K562 (cell line): ENCODE measurements around the gene UBN2. TPM values are rescaled to one million over a fixed set of nuclear protein-coding genes. Genes with fewer than 3 reads are reported as not detected.

ENCODE experiments used
- ATAC-seq: fragments of 200-7000 bp; cut with Tn5 transposase; 3 replicates; pipeline ENCODE4 v1.9.1; 2020; ENCODE audit warnings: moderate library complexity
- BruUV-seq: library from RNA; stranded (reverse); fragments of 400-500 nt; replicated peaks from 2 replicates; lab custom pipeline; 2021; lab: Mats Ljungman, UMichigan
- CTCF ChIA-PET: fragments of 300-600 bp; formaldehyde crosslinking; extraction: SDS; loops from one replicate; lab custom pipeline; 2021; ENCODE audit warnings: low intra/inter-chr PET ratio; lab: Yijun Ruan, JAX
- POLR2A ChIA-PET: fragments of 300-600, 350-650 bp; sonication (Branson Sonifier 250); formaldehyde crosslinking; extraction: SDS; loops from one replicate; lab custom pipeline; 2021; ENCODE audit warnings: antibody characterized with exemption, inconsistent platforms; lab: Yijun Ruan, JAX
- DNase-seq, 4 experiments: peaks; one replicate each; pipeline versions ENCODE4 v3.0.0 to v3.0.0-alpha.2; 2011 to 2018; ENCODE audit warnings: low spot score in 3 of 4, mixed read lengths in 3 of 4; ENCODE audit errors: extremely low read depth in 1 of 4
- FAIRE-seq: peaks from 2 replicates; lab custom pipeline; 2011; peaks lifted over from hg19 to GRCh38; lab: Jason Lieb, UNC
- H2AFZ ChIP-seq: 2 replicates; pipeline ENCODE4 v1.6.0; 2011; ENCODE audit warnings: low read depth, low read length, control low read depth, inconsistent platforms
- H3K27ac ChIP-seq: fragments of 200-600 bp; 3 replicates; pipeline ENCODE4 v1.8.0; 2011; ENCODE audit warnings: low read depth, mild to moderate bottlenecking, control low read depth, inconsistent platforms, low read length, moderate library complexity, mixed read lengths; ENCODE audit errors: extremely low read depth
- H3K27me3 ChIP-seq, 2 experiments: fragments of 300-600 bp in 1 of 2; 2 replicates in 1 of 2; 3 replicates in 1 of 2; pipeline versions ENCODE4 v1.6.0 to v1.8.0; 2011; ENCODE audit warnings: inconsistent platforms in 2 of 2, low read length in 2 of 2, mild to moderate bottlenecking in 1 of 2, mixed read lengths in 1 of 2, moderate library complexity in 1 of 2; ENCODE audit not compliant: control insufficient read depth in 2 of 2, insufficient read depth in 2 of 2
- H3K36me3 ChIP-seq: fragments of 300-600 bp; 3 replicates; pipeline ENCODE4 v1.8.0; 2011; ENCODE audit warnings: mild to moderate bottlenecking, low read length, inconsistent platforms; ENCODE audit not compliant: control insufficient read depth, insufficient read depth
- H3K4me1 ChIP-seq, 2 experiments: fragments of 200-600 bp in 1 of 2; replicated peaks in 1 of 2; 2 replicates in 1 of 2; 3 replicates in 1 of 2; pipeline versions ENCODE4 v1.5.1 to v1.8.0; 2011; ENCODE audit warnings: inconsistent platforms in 2 of 2, low read length in 2 of 2, mild to moderate bottlenecking in 1 of 2, mixed read lengths in 1 of 2, moderate library complexity in 1 of 2; ENCODE audit not compliant: control insufficient read depth in 2 of 2, insufficient read depth in 2 of 2
- H3K4me2 ChIP-seq: 2 replicates; pipeline ENCODE4 v1.6.1; 2011; ENCODE audit warnings: low read length, control low read depth, inconsistent platforms, mixed read lengths; ENCODE audit not compliant: insufficient read depth
- H3K4me3 ChIP-seq: fragments of 200-600 bp; sonication (generic), shearing (Covaris generic); 2 replicates; pipeline ENCODE4 v1.5.1; 2016; ENCODE audit warnings: control low read depth, inconsistent platforms
- H3K79me2 ChIP-seq: fragments of 200-600 bp; 3 replicates; pipeline ENCODE4 v1.8.0; 2011; ENCODE audit warnings: low read length, inconsistent platforms; ENCODE audit not compliant: control insufficient read depth, insufficient read depth
- H3K9ac ChIP-seq, 2 experiments: 2 replicates each; pipeline versions ENCODE4 v1.6.0 to v1.6.1; 2011; ENCODE audit warnings: low read depth in 2 of 2, low read length in 2 of 2, control low read depth in 1 of 2, inconsistent platforms in 1 of 2, mild to moderate bottlenecking in 1 of 2, mixed read lengths in 1 of 2; ENCODE audit not compliant: insufficient read depth in 1 of 2
- H3K9me1 ChIP-seq: one replicate; pipeline ENCODE4 v1.6.0; 2011; ENCODE audit warnings: inconsistent platforms, mild to moderate bottlenecking, low read length, moderate library complexity; ENCODE audit not compliant: control insufficient read depth, insufficient read depth
- H3K9me3 ChIP-seq: replicated peaks from 2 replicates; pipeline ENCODE4 v1.5.1; 2011; ENCODE audit warnings: low read depth, low read length, inconsistent platforms; ENCODE audit not compliant: control insufficient read depth, insufficient read depth
- H4K20me1 ChIP-seq: replicated peaks from 2 replicates; pipeline ENCODE4 v1.6.1; 2011; ENCODE audit warnings: low read length, inconsistent platforms, mixed read lengths; ENCODE audit not compliant: control insufficient read depth, insufficient read depth
- CHD1 ChIP-seq: fragments of 200-600 bp; sonication (generic); IDR thresholded peaks from one replicate; pipeline ENCODE4 v1.6.1; 2012; ENCODE audit warnings: mild to moderate bottlenecking, moderate library complexity, low read length, inconsistent platforms
- CTBP1 ChIP-seq: fragments of 450-650 bp; IDR thresholded peaks from 2 replicates; pipeline ENCODE4 v1.6.1; 2016; ENCODE audit warnings: borderline replicate concordance
- DPF2 ChIP-seq: fragments of 450-650 bp; IDR thresholded peaks from 2 replicates; pipeline ENCODE4 v1.6.1; 2016
- GABPB1 ChIP-seq: sonication (generic); formaldehyde crosslinking; IDR thresholded peaks from 2 replicates; pipeline ENCODE4 v1.8.0; 2022; ENCODE audit warnings: mild to moderate bottlenecking, missing genetic modification reagents
- HDAC1 ChIP-seq, 2 experiments: fragments of 450-650 bp; IDR thresholded peaks; 2 replicates each; pipeline ENCODE4 v1.6.1; 2016 to 2017; ENCODE audit warnings: inconsistent platforms in 1 of 2, mild to moderate bottlenecking in 1 of 2, moderate library complexity in 1 of 2
- MCM3 ChIP-seq: fragments of 450-650 bp; IDR thresholded peaks from 2 replicates; pipeline ENCODE4 v1.6.1; 2016
- MCM5 ChIP-seq: fragments of 450-650 bp; IDR thresholded peaks from 2 replicates; pipeline ENCODE4 v1.6.1; 2016; ENCODE audit warnings: low read depth
- NR1H2 ChIP-seq: sonication (generic); formaldehyde crosslinking; IDR thresholded peaks from 2 replicates; pipeline ENCODE4 v1.4.0; 2020; ENCODE audit warnings: mild to moderate bottlenecking, missing genetic modification reagents
- NR2C2 ChIP-seq, 2 experiments: fragments of 200-800 bp in 1 of 2; sonication (Bioruptor generic) in 1 of 2; sonication (generic) in 1 of 2; formaldehyde crosslinking in 1 of 2; IDR thresholded peaks; 2 replicates each; pipeline versions ENCODE4 v1.6.1 to v1.8.0; 2016 to 2022; ENCODE audit warnings: mild to moderate bottlenecking in 1 of 2, missing compliant biosample characterization in 1 of 2, missing genetic modification characterization in 1 of 2, missing genetic modification reagents in 1 of 2
- SFPQ ChIP-seq: fragments of 200-400 bp; formaldehyde crosslinking; IDR thresholded peaks from 2 replicates; pipeline ENCODE4 v1.6.1; 2017; ENCODE audit warnings: mild to moderate bottlenecking, low read depth, low read length, moderate library complexity
- TARDBP ChIP-seq: fragments of 450-650 bp; IDR thresholded peaks from 2 replicates; pipeline ENCODE4 v1.6.1; 2016
- TFAP4 ChIP-seq: sonication (generic); formaldehyde crosslinking; IDR thresholded peaks from 2 replicates; pipeline ENCODE4 v1.8.0; 2022; ENCODE audit warnings: missing genetic modification reagents, mild to moderate bottlenecking, moderate library complexity, borderline replicate concordance
- ZFX ChIP-seq: sonication (generic); formaldehyde crosslinking; IDR thresholded peaks from 2 replicates; pipeline ENCODE4 v1.8.0; 2022; ENCODE audit warnings: mild to moderate bottlenecking, missing genetic modification reagents, moderate library complexity
- ZNF212 ChIP-seq: fragments of 450-650 bp; formaldehyde crosslinking; IDR thresholded peaks from 2 replicates; pipeline ENCODE4 v1.4.0; 2020; ENCODE audit warnings: mild to moderate bottlenecking
- ZNF395 ChIP-seq: fragments of 200-800 bp; sonication (Bioruptor generic); IDR thresholded peaks from 2 replicates; pipeline ENCODE4 v1.6.1; 2017; ENCODE audit warnings: missing genetic modification characterization, missing compliant biosample characterization
- WGBS: fragments of 100-300 bp; shearing (Covaris generic); methylation state at CpG from one replicate; pipeline ENCODE4 v1.1.6; 2016; ENCODE audit warnings: low coverage, mixed read lengths; ENCODE audit not compliant: insufficient coverage; ENCODE audit errors: missing lambda C conversion rate; 5-methylcytosine and 5-hydroxymethylcytosine counted together
- in situ Hi-C: fragments of 300-500 bp; cut with MboI; formaldehyde crosslinking; loops from 4 replicates; pipeline ENCODE4 v1.15.0; 2018; ENCODE audit warnings: inconsistent platforms, mixed read lengths
- intact Hi-C: fragments of 100-400 bp; cut with micrococcal nuclease; formaldehyde crosslinking; loops from 2 replicates; pipeline ENCODE4 v1.14.2; 2022
- polyA plus RNA-seq, 8 experiments: library from polyadenylated mRNA; depleted of rRNA in 4 of 8; stranded (reverse) in 5 of 8; unstranded in 3 of 8; fragments of >200 nt; fragmentation: Nextera tagmentation in 2 of 8; fragmentation: Illumina TruSeq in 1 of 8; extraction: Ambion mirVana in 2 of 8; extraction: Trizol in 1 of 8; gene quantifications; 2 replicates each; pipeline versions ENCODE4 v1.2.1 to v1.2.3, GENCODE V29; 2011 to 2014; ENCODE audit warnings: inconsistent platforms in 1 of 8, missing spikeins in 1 of 8
- total RNA-seq, 7 experiments: library from RNA; depleted of rRNA in 6 of 7; stranded (reverse); fragments of >200 nt in 6 of 7; fragmentation: Illumina TruSeq in 2 of 7; extraction: Trizol in 2 of 7; gene quantifications; 2 replicates each; pipeline versions ENCODE4 v1.2.1 to v1.2.3, GENCODE V29; 2011 to 2021; ENCODE audit warnings: low replicate concordance in 1 of 7

Gene UBN2
- total and polyA plus RNA-seq, 9 of the 15 experiments (the other 6 are each of a cell fraction or from before 2014, with no cell fraction given): 1.2 to 19.5 (median 9.9) TPM

DNA sequence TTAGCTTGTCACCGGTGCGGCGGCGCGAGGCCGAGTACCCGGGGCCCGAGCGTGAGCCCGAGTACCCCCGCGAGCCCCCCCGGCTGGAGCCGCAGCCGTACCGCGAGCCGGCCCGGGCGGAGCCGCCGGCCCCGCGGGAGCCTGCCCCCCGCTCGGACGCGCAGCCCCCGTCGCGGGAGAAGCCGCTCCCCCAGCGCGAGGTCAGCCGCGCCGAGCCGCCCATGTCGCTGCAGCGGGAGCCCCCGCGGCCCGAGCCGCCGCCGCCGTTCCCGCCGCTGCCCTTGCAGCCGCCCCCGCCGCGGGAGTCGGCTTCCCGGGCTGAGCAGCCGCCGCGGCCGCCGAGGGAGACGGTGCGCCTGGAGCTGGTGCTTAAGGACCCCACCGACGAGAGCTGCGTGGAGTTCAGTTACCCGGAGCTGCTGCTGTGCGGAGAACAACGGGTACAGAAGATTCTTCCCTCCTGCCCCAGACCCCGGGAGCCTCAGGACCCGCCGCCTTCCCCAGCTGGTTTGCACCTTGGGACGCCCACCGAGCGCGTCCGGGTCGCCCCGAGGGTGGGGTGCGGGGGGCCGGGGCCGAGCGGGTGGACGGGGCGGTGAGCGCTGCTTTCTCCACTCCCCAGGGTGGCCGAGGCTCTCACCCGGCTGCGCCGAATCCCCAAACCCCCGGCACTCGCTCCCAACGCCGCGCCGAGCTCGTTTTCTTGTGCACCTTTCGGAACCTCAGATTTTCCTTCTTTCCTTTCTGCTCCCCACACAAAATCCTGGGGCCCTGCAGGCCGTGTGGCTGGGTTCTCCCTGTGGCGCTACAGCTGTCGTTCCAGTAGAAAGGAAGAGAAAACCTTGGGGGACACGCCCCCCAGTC lies 708 bp downstream of the UBN2 start:
- 0% methylated on average over 56 of the region's 101 CpGs for WGBS
- peaks cover 11% of the 10 kb centered on the region; the same call in 1 of the 2 replicates for H4K20me1 ChIP-seq
- H3K4me2 ChIP-seq: peak overlapping the region; percentile 98
- intact Hi-C loops (loop anchor here (1.0 to 5.0 kb wide), 5 partner anchors 99 to 139 kb away; partner anchors contain the start of genes LUC7L2 and ZC3HAV1), in situ Hi-C loops (no loop called here)
- H3K36me3 ChIP-seq: peaks cover under 1% of the 10 kb centered on the region; the same call in 1 of the 3 replicates
- peaks cover 49% of the 10 kb centered on the region for H3K79me2 ChIP-seq
- peak overlapping the region; percentile 99 for H2AFZ ChIP-seq
- H3K9me3 ChIP-seq: no peaks in the 10 kb centered on the region
- peaks cover 15 to 17% of the 10 kb centered on the region in 2 experiments for H3K4me1 ChIP-seq
- peak overlapping the region; percentile 93 to 100 for H3K9ac ChIP-seq
- ChIA-PET POLR2A (interaction anchor here (0.8 to 5.8 kb wide), 8 partner anchors 13 to 187 kb away, joined by 3 to 53 read pairs (median 3); a partner anchor contains a TSS), CTCF (no interaction called here)
- ATAC-seq: peak; percentile 62
- peak; percentile 71 to 82 (median 77) for DNase-seq
- H3K9me1 ChIP-seq: no peaks in the 10 kb centered on the region
- BruUV-seq: no TSS peak
- H3K4me3 ChIP-seq: peak overlapping the region; percentile 92
- no peaks in the 10 kb centered on the region for H3K27me3 ChIP-seq
- no peak for FAIRE-seq
- peak overlapping the region; percentile 91 for H3K27ac ChIP-seq
- TF ChIP-seq ZNF212 (CRISPR knock-in tag) (no peak), CHD1 (peak; percentile 84), TFAP4 (CRISPR knock-in tag) (peak; percentile 85), TARDBP (peak; percentile 4; the same call in 1 of the 2 replicates), MCM3 (no peak), ZNF395 (CRISPR knock-in tag) (peak; percentile 39; the same call in 1 of the 2 replicates), NR2C2 (CRISPR knock-in tag; IDR thresholded peaks at IDR 0.05) (no peak), NR2C2 (tag; IDR thresholded peaks at IDR 0.05) (0 out of 2 replicates have a peak, but pooled peaks have one; percentile 6), NR1H2 (no peak; the same call in 1 of the 2 replicates), MCM5 (no peak), CTBP1 (peak; percentile 49; the same call in 1 of the 2 replicates), SFPQ (no peak), ZFX (CRISPR knock-in tag) (peak; percentile 28; the same call in 1 of the 2 replicates), HDAC1 (IDR thresholded peaks at IDR 0.05) (peak in 1 of 2 experiments; percentile 65; a peak in 1 of 4 replicates), GABPB1 (CRISPR knock-in tag) (0 out of 2 replicates have a peak, but pooled peaks have one; percentile 27), DPF2 (0 out of 2 replicates have a peak, but pooled peaks have one; percentile 23)
